Panc1 (cell line): ENCODE measurements around the gene C16orf78. TPM values are rescaled to one million over a fixed set of nuclear protein-coding genes. Genes with fewer than 3 reads are reported as not detected.

Experiments
- ATAC-seq: fragments of 200-7000 bp; cut with Tn5 transposase; 2 replicates; pipeline ENCODE4 v1.9.1; 2020; ENCODE audit warnings: mild to moderate bottlenecking, moderate library complexity
- BruUV-seq: library from RNA; stranded (reverse); fragments of 400-500 nt; replicated peaks from 2 replicates; lab custom pipeline; 2021; lab: Mats Ljungman, UMichigan
- CTCF ChIA-PET: fragments of 300-600 bp; sonication (Branson Sonifier 250); formaldehyde crosslinking; loops from one replicate; lab custom pipeline; 2022; ENCODE audit warnings: antibody characterized with exemption; lab: Charles Lee
- POLR2A ChIA-PET: fragments of 300-600 bp; sonication (Branson Sonifier 250); formaldehyde crosslinking; loops from one replicate; lab custom pipeline; 2022; ENCODE audit warnings: antibody characterized with exemption; lab: Charles Lee
- DNase-seq: peaks from one replicate; pipeline ENCODE4 v3.0.0-alpha.2; 2010; ENCODE audit warnings: low read depth, low spot score
- H3K27ac ChIP-seq: 2 replicates; pipeline ENCODE4 v1.5.1; 2011; ENCODE audit warnings: mild to moderate bottlenecking, low read length, inconsistent platforms
- H3K27me3 ChIP-seq: fragments of 200-500 bp; sonication (Bioruptor generic); 2 replicates; pipeline ENCODE4 v1.6.0; 2014; ENCODE audit warnings: low read length, inconsistent platforms; ENCODE audit not compliant: control insufficient read depth, insufficient read depth
- H3K36me3 ChIP-seq: fragments of 200-500 bp; sonication (Bioruptor generic); 2 replicates; pipeline ENCODE4 v1.5.1; 2014; ENCODE audit warnings: inconsistent platforms, mild to moderate bottlenecking, low read length, moderate library complexity; ENCODE audit not compliant: control insufficient read depth, insufficient read depth
- H3K4me1 ChIP-seq: 2 replicates; pipeline ENCODE4 v1.5.1; 2011; ENCODE audit warnings: inconsistent platforms, mild to moderate bottlenecking, low read length, moderate library complexity; ENCODE audit not compliant: control insufficient read depth, insufficient read depth
- H3K4me3 ChIP-seq, 2 experiments: 2 replicates each; pipeline ENCODE4 v1.5.1; 2011 to 2012; ENCODE audit warnings: low read depth in 2 of 2, low read length in 2 of 2, mild to moderate bottlenecking in 2 of 2, inconsistent platforms in 1 of 2, moderate library complexity in 1 of 2
- H3K9me3 ChIP-seq: fragments of 200-500 bp; sonication (Bioruptor generic); 2 replicates; pipeline ENCODE4 v1.5.1; 2014; ENCODE audit warnings: low read depth, mild to moderate bottlenecking, inconsistent platforms, low read length, moderate library complexity; ENCODE audit not compliant: control insufficient read depth, insufficient read depth
- POLR2AphosphoS5 ChIP-seq: IDR thresholded peaks from 2 replicates; pipeline ENCODE4 v1.6.1; 2012; ENCODE audit warnings: mild to moderate bottlenecking, low read depth, low read length, moderate library complexity
- SIN3A ChIP-seq: IDR thresholded peaks from 2 replicates; pipeline ENCODE4 v1.6.1; 2012; ENCODE audit warnings: low read depth, mild to moderate bottlenecking, low read length, moderate library complexity, borderline replicate concordance; ENCODE audit not compliant: insufficient read depth
- TCF7L2 ChIP-seq: IDR thresholded peaks from 2 replicates; pipeline ENCODE4 v1.6.1; 2011; ENCODE audit warnings: mild to moderate bottlenecking, low read depth, low read length, inconsistent platforms
- in situ Hi-C: cut with HindIII; loops from 2 replicates; pipeline ENCODE4 v1.10.0; 2016; ENCODE audit warnings: low sequenced_read_pairs, low pct_unique_long_range_greater_than_20kb
- intact Hi-C: fragments of 100-400 bp; cut with micrococcal nuclease; formaldehyde crosslinking; loops from one replicate; pipeline ENCODE4 v1.10.0; 2022; ENCODE audit not compliant: unreplicated experiment
- total RNA-seq: library from RNA; stranded (reverse); gene quantifications from one replicate; pipeline ENCODE4 v1.2.1, GENCODE V29; 2021; ENCODE audit not compliant: unreplicated experiment
- TF ChIP-seq, protein P1 (sequence below): fragments of 450-650 bp; IDR thresholded peaks from 2 replicates; pipeline ENCODE4 v1.5.1; 2017; ENCODE audit warnings: mild to moderate bottlenecking
- TF ChIP-seq, protein P2 (sequence below), 2 experiments: IDR thresholded peaks; 2 replicates each; pipeline ENCODE4 v1.6.1; 2011 to 2012; ENCODE audit warnings: low read depth in 2 of 2, control low read depth in 1 of 2, low read length in 1 of 2, mild to moderate bottlenecking in 1 of 2, moderate library complexity in 1 of 2; ENCODE audit not compliant: insufficient read depth in 1 of 2

The C16orf78 gene
- total RNA-seq, 1 experiment from 2014 or later = not detected

DNA sequence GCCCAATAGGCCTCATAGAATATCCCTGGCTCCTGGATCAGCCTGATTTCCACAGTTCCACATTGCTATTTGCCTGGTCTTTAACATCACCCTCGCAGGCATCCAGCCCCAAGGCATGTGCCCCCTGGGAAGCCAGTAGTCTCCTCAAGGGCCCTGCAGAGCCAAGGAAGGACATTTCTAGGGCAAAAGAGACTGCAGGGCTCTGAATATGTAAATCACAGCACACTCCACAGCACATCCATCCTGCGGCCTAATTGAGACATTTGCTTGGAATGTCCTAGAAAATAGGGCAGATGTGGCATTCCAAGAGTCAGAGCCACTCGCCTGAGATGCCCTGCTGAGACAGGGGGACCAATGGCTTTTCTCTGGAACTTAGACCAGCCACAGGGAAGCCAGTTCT, 11.4 kb upstream of the C16orf78 start:
- ATAC-seq = no peak

DNA sequence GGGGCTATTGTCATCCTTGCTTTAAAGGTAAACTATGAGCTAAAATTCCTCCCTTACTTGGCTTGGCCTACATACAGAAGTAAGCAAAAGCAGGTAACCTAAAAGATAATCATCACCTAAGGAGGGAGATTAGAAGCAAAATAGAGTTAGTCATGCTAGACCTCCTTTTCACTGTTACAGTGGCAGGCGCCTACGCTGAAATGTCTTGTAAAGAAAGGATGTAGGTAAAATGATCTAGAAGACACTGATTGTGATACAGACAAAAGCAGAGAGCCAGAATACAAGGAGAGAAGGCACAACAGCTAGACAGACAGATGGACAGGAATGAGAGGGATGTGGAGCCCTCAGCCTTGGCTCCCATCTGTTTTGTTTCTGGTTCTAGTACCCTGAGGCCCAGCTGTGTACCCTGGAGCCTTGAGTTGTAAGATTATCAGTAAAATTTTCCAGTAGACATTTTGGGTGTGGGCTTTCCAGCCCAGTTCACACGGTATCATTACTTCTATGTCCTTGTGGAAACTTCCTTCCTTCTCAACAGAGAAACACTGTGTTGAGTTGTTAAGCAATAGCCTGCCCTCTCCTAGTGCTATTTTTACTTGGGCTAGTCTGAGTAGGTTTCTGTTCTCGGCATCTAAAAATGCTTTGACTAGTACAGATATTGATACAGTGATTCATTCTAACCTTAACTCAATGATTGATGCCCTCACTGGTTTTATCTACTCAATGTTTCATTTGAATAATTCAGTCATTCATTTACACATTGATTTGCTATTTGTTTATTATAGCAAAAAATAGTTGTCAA, 7.7 kb upstream of the C16orf78 start:
- Histone ChIP-seq H3K27ac (no peak overlapping the region), H3K27me3 (no peaks in the 10 kb centered on the region), H3K9me3 (no peaks in the 10 kb centered on the region), H3K4me3 (no peak overlapping the region), H3K36me3 (no peaks in the 10 kb centered on the region), H3K4me1 (no peaks in the 10 kb centered on the region)
- ChIA-PET CTCF (no interaction called here), POLR2A (interaction anchor here (1.2 kb wide), 1 partner anchor 320 kb away, joined by 3 read pairs; no protein-coding TSS in a partner anchor)
- in situ Hi-C loops (no loop called here), intact Hi-C loops (no loop called here)
- TF ChIP-seq TCF7L2 = no peak
- TF ChIP-seq SIN3A = no peak
- TF ChIP-seq, protein P1, sequence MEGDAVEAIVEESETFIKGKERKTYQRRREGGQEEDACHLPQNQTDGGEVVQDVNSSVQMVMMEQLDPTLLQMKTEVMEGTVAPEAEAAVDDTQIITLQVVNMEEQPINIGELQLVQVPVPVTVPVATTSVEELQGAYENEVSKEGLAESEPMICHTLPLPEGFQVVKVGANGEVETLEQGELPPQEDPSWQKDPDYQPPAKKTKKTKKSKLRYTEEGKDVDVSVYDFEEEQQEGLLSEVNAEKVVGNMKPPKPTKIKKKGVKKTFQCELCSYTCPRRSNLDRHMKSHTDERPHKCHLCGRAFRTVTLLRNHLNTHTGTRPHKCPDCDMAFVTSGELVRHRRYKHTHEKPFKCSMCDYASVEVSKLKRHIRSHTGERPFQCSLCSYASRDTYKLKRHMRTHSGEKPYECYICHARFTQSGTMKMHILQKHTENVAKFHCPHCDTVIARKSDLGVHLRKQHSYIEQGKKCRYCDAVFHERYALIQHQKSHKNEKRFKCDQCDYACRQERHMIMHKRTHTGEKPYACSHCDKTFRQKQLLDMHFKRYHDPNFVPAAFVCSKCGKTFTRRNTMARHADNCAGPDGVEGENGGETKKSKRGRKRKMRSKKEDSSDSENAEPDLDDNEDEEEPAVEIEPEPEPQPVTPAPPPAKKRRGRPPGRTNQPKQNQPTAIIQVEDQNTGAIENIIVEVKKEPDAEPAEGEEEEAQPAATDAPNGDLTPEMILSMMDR = no peak
- TF ChIP-seq, protein P2, sequence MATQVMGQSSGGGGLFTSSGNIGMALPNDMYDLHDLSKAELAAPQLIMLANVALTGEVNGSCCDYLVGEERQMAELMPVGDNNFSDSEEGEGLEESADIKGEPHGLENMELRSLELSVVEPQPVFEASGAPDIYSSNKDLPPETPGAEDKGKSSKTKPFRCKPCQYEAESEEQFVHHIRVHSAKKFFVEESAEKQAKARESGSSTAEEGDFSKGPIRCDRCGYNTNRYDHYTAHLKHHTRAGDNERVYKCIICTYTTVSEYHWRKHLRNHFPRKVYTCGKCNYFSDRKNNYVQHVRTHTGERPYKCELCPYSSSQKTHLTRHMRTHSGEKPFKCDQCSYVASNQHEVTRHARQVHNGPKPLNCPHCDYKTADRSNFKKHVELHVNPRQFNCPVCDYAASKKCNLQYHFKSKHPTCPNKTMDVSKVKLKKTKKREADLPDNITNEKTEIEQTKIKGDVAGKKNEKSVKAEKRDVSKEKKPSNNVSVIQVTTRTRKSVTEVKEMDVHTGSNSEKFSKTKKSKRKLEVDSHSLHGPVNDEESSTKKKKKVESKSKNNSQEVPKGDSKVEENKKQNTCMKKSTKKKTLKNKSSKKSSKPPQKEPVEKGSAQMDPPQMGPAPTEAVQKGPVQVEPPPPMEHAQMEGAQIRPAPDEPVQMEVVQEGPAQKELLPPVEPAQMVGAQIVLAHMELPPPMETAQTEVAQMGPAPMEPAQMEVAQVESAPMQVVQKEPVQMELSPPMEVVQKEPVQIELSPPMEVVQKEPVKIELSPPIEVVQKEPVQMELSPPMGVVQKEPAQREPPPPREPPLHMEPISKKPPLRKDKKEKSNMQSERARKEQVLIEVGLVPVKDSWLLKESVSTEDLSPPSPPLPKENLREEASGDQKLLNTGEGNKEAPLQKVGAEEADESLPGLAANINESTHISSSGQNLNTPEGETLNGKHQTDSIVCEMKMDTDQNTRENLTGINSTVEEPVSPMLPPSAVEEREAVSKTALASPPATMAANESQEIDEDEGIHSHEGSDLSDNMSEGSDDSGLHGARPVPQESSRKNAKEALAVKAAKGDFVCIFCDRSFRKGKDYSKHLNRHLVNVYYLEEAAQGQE (IDR thresholded peaks at IDR 0.05; ENCODE audit: insufficient read depth in 1 of 2, low read depth in 2 of 2, low read length in 1 of 2) = no peak
- TF ChIP-seq POLR2AphosphoS5 = no peak
- no peak for DNase-seq
- ATAC-seq = no peak
- no TSS peak for BruUV-seq

More for the DNA sequence above, 11.4 kb upstream of the C16orf78 start:
- no peak overlapping the region for H3K4me3 ChIP-seq
- H3K36me3 ChIP-seq = no peaks in the 10 kb centered on the region
- H3K27ac ChIP-seq = no peak overlapping the region
- no peaks in the 10 kb centered on the region; the same call in 1 of the 2 replicates for H3K27me3 ChIP-seq
- no TSS peak for BruUV-seq
- no peak for DNase-seq
- no peak for TF ChIP-seq TCF7L2
- no peak for TF ChIP-seq SIN3A
- TF ChIP-seq POLR2AphosphoS5 = no peak
- TF ChIP-seq, protein P1 = no peak
- TF ChIP-seq, protein P2 (IDR thresholded peaks at IDR 0.05; ENCODE audit: insufficient read depth in 1 of 2, low read depth in 2 of 2, low read length in 1 of 2) = no peak
- no peaks in the 10 kb centered on the region for H3K9me3 ChIP-seq
- H3K4me1 ChIP-seq = no peaks in the 10 kb centered on the region
- ChIA-PET CTCF (no interaction called here), POLR2A (interaction anchor here (0.6 kb wide), 1 partner anchor 746 kb away, joined by 3 read pairs; no protein-coding TSS in a partner anchor)
- in situ Hi-C loops = no loop called here
- intact Hi-C loops = no loop called here
